GM12865 (cell line): ENCODE data around the gene ARHGAP42.

Source experiments
- DNase-seq: peaks from one replicate; pipeline ENCODE4 v3.0.0; 2010; ENCODE audit warnings: low read depth
- H3K4me3 ChIP-seq: 2 replicates; pipeline ENCODE4 v1.5.1; 2011; ENCODE audit warnings: mild to moderate bottlenecking, low read depth, low read length, control low read depth
- TF ChIP-seq, protein P1 (sequence below): IDR thresholded peaks from 2 replicates; pipeline ENCODE4 v1.5.1; 2011; ENCODE audit warnings: low read length, control low read depth, low read depth, inconsistent platforms; ENCODE audit not compliant: insufficient read depth; ENCODE audit errors: missing control alignments

Gene ARHGAP42

GRCh38 chr11:100824041-100824809 is 137.1 kb downstream of the ARHGAP42 start:
- DNase-seq: no peak
- TF ChIP-seq, protein P1, sequence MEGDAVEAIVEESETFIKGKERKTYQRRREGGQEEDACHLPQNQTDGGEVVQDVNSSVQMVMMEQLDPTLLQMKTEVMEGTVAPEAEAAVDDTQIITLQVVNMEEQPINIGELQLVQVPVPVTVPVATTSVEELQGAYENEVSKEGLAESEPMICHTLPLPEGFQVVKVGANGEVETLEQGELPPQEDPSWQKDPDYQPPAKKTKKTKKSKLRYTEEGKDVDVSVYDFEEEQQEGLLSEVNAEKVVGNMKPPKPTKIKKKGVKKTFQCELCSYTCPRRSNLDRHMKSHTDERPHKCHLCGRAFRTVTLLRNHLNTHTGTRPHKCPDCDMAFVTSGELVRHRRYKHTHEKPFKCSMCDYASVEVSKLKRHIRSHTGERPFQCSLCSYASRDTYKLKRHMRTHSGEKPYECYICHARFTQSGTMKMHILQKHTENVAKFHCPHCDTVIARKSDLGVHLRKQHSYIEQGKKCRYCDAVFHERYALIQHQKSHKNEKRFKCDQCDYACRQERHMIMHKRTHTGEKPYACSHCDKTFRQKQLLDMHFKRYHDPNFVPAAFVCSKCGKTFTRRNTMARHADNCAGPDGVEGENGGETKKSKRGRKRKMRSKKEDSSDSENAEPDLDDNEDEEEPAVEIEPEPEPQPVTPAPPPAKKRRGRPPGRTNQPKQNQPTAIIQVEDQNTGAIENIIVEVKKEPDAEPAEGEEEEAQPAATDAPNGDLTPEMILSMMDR: no peak
- no peak overlapping the region for H3K4me3 ChIP-seq

- H3K4me3 ChIP-seq: no peak overlapping the region
- TF ChIP-seq, protein P1: no peak
- no peak for DNase-seq
These were observed 138.5 kb downstream of the ARHGAP42 start for GRCh38 chr11:100825626-100826025.

GRCh38 chr11:100827934-100828661 is 141.0 kb downstream of the ARHGAP42 start:
- H3K4me3 ChIP-seq: no peak overlapping the region
- DNase-seq: peak; percentile 51
- TF ChIP-seq, protein P1: peak; percentile 22

DNA sequence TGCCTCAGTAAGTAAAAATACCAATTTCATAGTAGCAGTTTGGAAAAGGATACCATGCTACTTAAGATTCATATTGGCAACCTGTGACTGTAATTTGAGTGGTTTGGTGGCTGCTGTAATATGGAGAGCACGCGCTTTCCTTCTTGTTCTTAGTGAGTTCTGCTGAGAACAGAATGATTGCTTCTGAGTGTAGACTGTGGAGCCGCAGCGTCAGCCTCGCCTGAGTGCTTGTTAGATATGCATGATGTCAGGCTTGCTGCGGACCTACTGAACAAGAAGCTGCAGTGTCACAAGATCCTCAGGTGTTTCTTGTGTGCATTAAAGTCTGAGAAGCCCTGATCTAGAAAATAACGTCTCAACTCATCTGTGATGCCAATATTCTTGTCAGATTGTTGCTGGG is 143.2 kb downstream of the ARHGAP42 start:
- no peak overlapping the region for H3K4me3 ChIP-seq
- no peak for DNase-seq
- TF ChIP-seq, protein P1: no peak

DNA sequence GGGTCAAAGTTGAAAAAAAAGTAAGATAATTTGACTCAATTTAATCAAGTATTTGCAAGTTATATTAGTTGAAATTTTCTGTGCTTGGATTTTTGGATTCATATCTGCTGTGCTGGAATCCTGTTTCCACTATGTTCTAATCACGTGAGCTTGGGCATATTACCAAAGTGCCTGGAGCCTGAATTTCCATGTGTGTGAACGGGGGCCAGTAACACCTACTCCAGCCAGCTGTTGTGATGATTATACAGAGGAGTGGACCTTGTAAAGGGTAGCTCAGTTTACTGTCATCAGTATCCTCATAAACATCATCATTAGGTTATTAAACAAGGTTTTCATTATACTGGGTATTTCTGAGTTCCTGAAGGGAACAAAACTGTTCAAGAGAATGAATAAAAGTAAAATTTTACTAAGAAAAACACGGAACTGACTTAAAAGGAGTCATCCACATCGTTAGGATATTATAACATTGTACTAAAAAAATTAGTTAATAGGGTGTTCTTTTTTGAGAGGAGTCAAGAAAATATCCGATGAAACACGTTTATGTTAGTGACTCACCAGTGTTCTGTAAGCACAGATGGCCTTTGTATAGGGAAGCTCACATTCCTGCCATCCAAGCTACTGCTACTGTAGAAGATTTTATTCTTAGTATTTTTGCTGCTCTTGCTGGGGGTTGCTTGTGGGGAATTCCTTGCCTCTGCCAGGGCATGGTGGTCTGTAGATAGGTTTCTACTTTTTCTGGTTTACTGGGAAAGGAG is 144.1 kb downstream of the ARHGAP42 start:
- DNase-seq: no peak
- H3K4me3 ChIP-seq: no peak overlapping the region
- TF ChIP-seq, protein P1: no peak

DNA sequence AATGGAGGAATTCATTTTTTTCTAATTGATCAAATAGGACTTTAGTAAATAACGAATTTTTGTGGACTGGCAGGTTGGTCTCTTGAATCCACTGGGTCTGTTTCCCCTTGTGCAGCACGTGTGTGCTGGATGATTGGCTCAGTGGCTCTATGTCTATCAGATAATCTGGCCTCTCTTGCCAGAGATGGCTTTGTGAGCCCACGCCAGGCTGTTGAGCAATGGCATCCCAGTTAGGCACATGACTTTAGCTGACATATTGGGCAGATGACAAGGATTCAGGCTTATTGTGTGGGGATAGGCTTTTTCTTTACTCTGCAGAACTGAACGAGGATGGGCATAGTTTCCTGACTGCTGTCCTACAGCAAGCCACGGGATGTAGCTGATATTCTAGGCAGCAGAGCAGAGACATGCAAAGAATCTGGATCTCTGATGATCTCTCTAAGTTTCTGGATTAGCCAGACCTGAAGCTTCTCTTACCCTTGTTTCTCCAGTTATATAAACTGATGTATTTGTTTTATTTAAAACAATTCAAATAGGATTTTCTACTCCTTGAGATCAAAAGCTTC is 144.9 kb downstream of the ARHGAP42 start:
- TF ChIP-seq, protein P1: no peak
- no peak for DNase-seq
- no peak overlapping the region for H3K4me3 ChIP-seq
